ENCODE measurements around the gene COL26A1.

The COL26A1 gene

GRCh38 chr7:101537935-101538595, 175.4 kb downstream of the COL26A1 start:
- Histone ChIP-seq H3K4me3 (ENCODE audit: low read depth in 1 of 2, low read length in 2 of 2) (no peak overlapping the region), H3K27me3 (ENCODE audit: control insufficient read depth in 1 of 2, insufficient read depth in 2 of 2, low read length in 2 of 2) (peaks cover 0 to 13% of the 10 kb centered on the region in 2 donors), H3K27ac (ENCODE audit: low read depth, low read length) (no peak overlapping the region), H3K9ac (ENCODE audit: low read depth in 1 of 2, low read length in 2 of 2) (no peak overlapping the region), H3K36me3 (ENCODE audit: control insufficient read depth in 1 of 2, insufficient read depth in 2 of 2, low read length in 2 of 2) (no peaks in the 10 kb centered on the region), H3K4me1 (ENCODE audit: control insufficient read depth in 1 of 2, insufficient read depth in 2 of 2, low read length in 2 of 2) (no peaks in the 10 kb centered on the region), H3K9me3 (ENCODE audit: control insufficient read depth in 1 of 2, low read length in 2 of 2) (peaks cover 0 to 3% of the 10 kb centered on the region in 2 donors)

GRCh38 chr7:101538596-101539459, 176.2 kb downstream of the COL26A1 start:
- H3K4me1 ChIP-seq (ENCODE audit: control insufficient read depth in 1 of 2, insufficient read depth in 2 of 2, low read length in 2 of 2), result no peaks in the 10 kb centered on the region
- H3K36me3 ChIP-seq (ENCODE audit: control insufficient read depth in 1 of 2, insufficient read depth in 2 of 2, low read length in 2 of 2), result no peaks in the 10 kb centered on the region
- peaks cover 0 to 12% of the 10 kb centered on the region in 2 donors for H3K27me3 ChIP-seq (ENCODE audit: control insufficient read depth in 1 of 2, insufficient read depth in 2 of 2, low read length in 2 of 2)
- H3K9ac ChIP-seq (ENCODE audit: low read depth in 1 of 2, low read length in 2 of 2), result no peak overlapping the region
- H3K9me3 ChIP-seq (ENCODE audit: control insufficient read depth in 1 of 2, low read length in 2 of 2), result peaks cover 0 to 3% of the 10 kb centered on the region in 2 donors
- H3K27ac ChIP-seq (ENCODE audit: low read depth, low read length), result no peak overlapping the region
- H3K4me3 ChIP-seq (ENCODE audit: low read depth in 1 of 2, low read length in 2 of 2), result no peak overlapping the region

- Histone ChIP-seq H3K4me3 (ENCODE audit: low read depth in 1 of 2, low read length in 2 of 2) (no peak overlapping the region), H3K9me3 (ENCODE audit: control insufficient read depth in 1 of 2, low read length in 2 of 2) (peaks cover 0 to 3% of the 10 kb centered on the region in 2 donors), H3K27me3 (ENCODE audit: control insufficient read depth in 1 of 2, insufficient read depth in 2 of 2, low read length in 2 of 2) (peaks cover 0 to 6% of the 10 kb centered on the region in 2 donors), H3K9ac (ENCODE audit: low read depth in 1 of 2, low read length in 2 of 2) (no peak overlapping the region), H3K27ac (ENCODE audit: low read depth, low read length) (no peak overlapping the region), H3K36me3 (ENCODE audit: control insufficient read depth in 1 of 2, insufficient read depth in 2 of 2, low read length in 2 of 2) (no peaks in the 10 kb centered on the region), H3K4me1 (ENCODE audit: control insufficient read depth in 1 of 2, insufficient read depth in 2 of 2, low read length in 2 of 2) (no peaks in the 10 kb centered on the region)
Measured at GRCh38 chr7:101539784-101540183, 177.1 kb downstream of the COL26A1 start.

- Histone ChIP-seq H3K4me1 (ENCODE audit: control insufficient read depth in 1 of 2, insufficient read depth in 2 of 2, low read length in 2 of 2) (no peaks in the 10 kb centered on the region), H3K27me3 (ENCODE audit: control insufficient read depth in 1 of 2, insufficient read depth in 2 of 2, low read length in 2 of 2) (peaks cover 0 to 6% of the 10 kb centered on the region in 2 donors), H3K27ac (ENCODE audit: low read depth, low read length) (no peak overlapping the region), H3K9me3 (ENCODE audit: control insufficient read depth in 1 of 2, low read length in 2 of 2) (no peaks in the 10 kb centered on the region), H3K9ac (ENCODE audit: low read depth in 1 of 2, low read length in 2 of 2) (no peak overlapping the region), H3K4me3 (ENCODE audit: low read depth in 1 of 2, low read length in 2 of 2) (no peak overlapping the region), H3K36me3 (ENCODE audit: control insufficient read depth in 1 of 2, insufficient read depth in 2 of 2, low read length in 2 of 2) (no peaks in the 10 kb centered on the region)
Measured at GRCh38 chr7:101542527-101543241, 180.0 kb downstream of the COL26A1 start.

- H3K4me3 ChIP-seq (ENCODE audit: low read depth in 1 of 2, low read length in 2 of 2), result no peak overlapping the region
- H3K27ac ChIP-seq (ENCODE audit: low read depth, low read length), result no peak overlapping the region
- no peaks in the 10 kb centered on the region for H3K4me1 ChIP-seq (ENCODE audit: control insufficient read depth in 1 of 2, insufficient read depth in 2 of 2, low read length in 2 of 2)
- no peaks in the 10 kb centered on the region for H3K9me3 ChIP-seq (ENCODE audit: control insufficient read depth in 1 of 2, low read length in 2 of 2)
- no peaks in the 10 kb centered on the region for H3K36me3 ChIP-seq (ENCODE audit: control insufficient read depth in 1 of 2, insufficient read depth in 2 of 2, low read length in 2 of 2)
- H3K9ac ChIP-seq (ENCODE audit: low read depth in 1 of 2, low read length in 2 of 2), result no peak overlapping the region
- peaks cover 0 to 6% of the 10 kb centered on the region in 2 donors for H3K27me3 ChIP-seq (ENCODE audit: control insufficient read depth in 1 of 2, insufficient read depth in 2 of 2, low read length in 2 of 2)
Measured at GRCh38 chr7:101543242-101543766, 180.6 kb downstream of the COL26A1 start.

GRCh38 chr7:101543846-101544245, 181.2 kb downstream of the COL26A1 start:
- Histone ChIP-seq H3K4me3 (ENCODE audit: low read depth in 1 of 2, low read length in 2 of 2) (no peak overlapping the region), H3K9me3 (ENCODE audit: control insufficient read depth in 1 of 2, low read length in 2 of 2) (no peaks in the 10 kb centered on the region), H3K9ac (ENCODE audit: low read depth in 1 of 2, low read length in 2 of 2) (no peak overlapping the region), H3K36me3 (ENCODE audit: control insufficient read depth in 1 of 2, insufficient read depth in 2 of 2, low read length in 2 of 2) (no peaks in the 10 kb centered on the region), H3K27ac (ENCODE audit: low read depth, low read length) (no peak overlapping the region), H3K4me1 (ENCODE audit: control insufficient read depth in 1 of 2, insufficient read depth in 2 of 2, low read length in 2 of 2) (no peaks in the 10 kb centered on the region), H3K27me3 (ENCODE audit: control insufficient read depth in 1 of 2, insufficient read depth in 2 of 2, low read length in 2 of 2) (peaks cover 0 to 6% of the 10 kb centered on the region in 2 donors)

GRCh38 chr7:101545441-101546190, 182.9 kb downstream of the COL26A1 start:
- H3K27ac ChIP-seq (ENCODE audit: low read depth, low read length), result no peak overlapping the region
- H3K4me1 ChIP-seq (ENCODE audit: control insufficient read depth in 1 of 2, insufficient read depth in 2 of 2, low read length in 2 of 2), result no peaks in the 10 kb centered on the region
- H3K4me3 ChIP-seq (ENCODE audit: low read depth in 1 of 2, low read length in 2 of 2), result no peak overlapping the region

GRCh38 chr7:101546308-101546936, 183.7 kb downstream of the COL26A1 start:
- no peaks in the 10 kb centered on the region for H3K9me3 ChIP-seq (ENCODE audit: control insufficient read depth in 1 of 2, low read length in 2 of 2)
- H3K4me1 ChIP-seq (ENCODE audit: control insufficient read depth in 1 of 2, insufficient read depth in 2 of 2, low read length in 2 of 2), result no peaks in the 10 kb centered on the region
- no peak overlapping the region for H3K4me3 ChIP-seq (ENCODE audit: low read depth in 1 of 2, low read length in 2 of 2)
- H3K9ac ChIP-seq (ENCODE audit: low read depth in 1 of 2, low read length in 2 of 2), result no peak overlapping the region
- H3K36me3 ChIP-seq (ENCODE audit: control insufficient read depth in 1 of 2, insufficient read depth in 2 of 2, low read length in 2 of 2), result no peaks in the 10 kb centered on the region
- peaks cover 0 to 6% of the 10 kb centered on the region in 2 donors for H3K27me3 ChIP-seq (ENCODE audit: control insufficient read depth in 1 of 2, insufficient read depth in 2 of 2, low read length in 2 of 2)
- no peak overlapping the region for H3K27ac ChIP-seq (ENCODE audit: low read depth, low read length)

More at GRCh38 chr7:101545441-101546190, 182.9 kb downstream of the COL26A1 start:
- H3K36me3 ChIP-seq (ENCODE audit: control insufficient read depth in 1 of 2, insufficient read depth in 2 of 2, low read length in 2 of 2), result no peaks in the 10 kb centered on the region
- no peaks in the 10 kb centered on the region for H3K9me3 ChIP-seq (ENCODE audit: control insufficient read depth in 1 of 2, low read length in 2 of 2)
- H3K27me3 ChIP-seq (ENCODE audit: control insufficient read depth in 1 of 2, insufficient read depth in 2 of 2, low read length in 2 of 2), result peaks cover 0 to 6% of the 10 kb centered on the region in 2 donors
- H3K9ac ChIP-seq (ENCODE audit: low read depth in 1 of 2, low read length in 2 of 2), result no peak overlapping the region
